Pancreas (tissue), 10 donors: ENCODE measurements around the gene ZBTB20. TPM values are rescaled to one million over a fixed set of nuclear protein-coding genes. Genes with fewer than 3 reads are reported as not detected.

Source experiments
- ATAC-seq, 4 donors: fragments of 200-7000 bp; cut with Tn5 transposase; one replicate each; pipeline versions ENCODE4 v1.8.0 to v1.9.1; 2020; ENCODE audit warnings: mild to moderate bottlenecking in 4 of 4, moderate library complexity in 4 of 4
- DNase-seq, 6 donors: peaks; one replicate each; pipeline ENCODE4 v3.0.0-alpha.2; 2020
- FAIRE-seq: peaks from 2 replicates; lab custom pipeline; 2012; peaks lifted over from hg19 to GRCh38; lab: Jason Lieb, UNC
- H3K27ac ChIP-seq, 4 donors: fragments of 200-600 bp; sonication (generic); 1 replicate in 3 of 4; 2 replicates in 1 of 4; pipeline versions ENCODE4 v1.5.0 to v1.8.0; 2020
- H3K27me3 ChIP-seq, 4 donors: fragments of 200-600 bp; one replicate each; pipeline ENCODE4 v1.8.0; 2021
- H3K36me3 ChIP-seq, 3 donors: fragments of 200-600 bp; sonication (generic) in 1 of 3; one replicate each; pipeline versions ENCODE4 v1.5.0 to v1.8.0; 2020 to 2021
- H3K4me1 ChIP-seq, 3 donors: fragments of 200-600 bp; one replicate each; pipeline ENCODE4 v1.8.0; 2021
- H3K4me3 ChIP-seq, 4 donors: fragments of 200-600 bp; sonication (generic) in 2 of 4; one replicate each; pipeline versions ENCODE4 v1.5.0 to v1.8.0; 2020 to 2021
- H3K9me3 ChIP-seq, 4 donors: fragments of 200-600 bp; one replicate each; pipeline ENCODE4 v1.8.0; 2021
- CTCF ChIP-seq, 4 donors: fragments of 200-600 bp; sonication (generic) in 3 of 4; IDR thresholded peaks; one replicate each; pipeline versions ENCODE4 v1.5.0 to v1.8.0; 2021; ENCODE audit warnings: antibody characterized with exemption in 4 of 4
- WGBS, 2 donors: extraction: QIAGEN DNeasy Blood & Tissue Kit; methylation state at CpG; one replicate each; pipeline ENCODE4 v1.1.7; 2013; 5-methylcytosine and 5-hydroxymethylcytosine counted together
- intact Hi-C, 3 donors: fragments of 100-400 bp; cut with DNase I; formaldehyde crosslinking; loops; one replicate each; pipeline versions ENCODE4 v1.11.1 to v1.14.2; 2022
- polyA plus RNA-seq, 2 donors: library from polyadenylated mRNA; stranded (reverse); fragments of 200-250 nt; gene quantifications; one replicate each; pipeline ENCODE4 v1.2.3, GENCODE V29; 2013
- total RNA-seq, 6 donors: library from RNA; stranded (reverse); fragmentation: NEBNext Ultra II Directional in 4 of 6; extraction: Animal tissue kit (Norgen Biotek cat#: 25700) in 4 of 6; gene quantifications; one replicate each; pipeline versions ENCODE4 v1.2.1 to v1.2.4, GENCODE V29; 2021 to 2023
- donor health status: healthy with polysubstance abuse.
- donor health status: DM: no; HTN: no; CAD: no; lungs with moderate emphysema.
- donor health status: DM: no; HTN: no; CAD: no.
- donor health status: control.
- donor health status: control.
- donor health status: Bipolar disorder and iron deficiency.
- donor health status: DM: yes; HTN: yes; CAD: no.
- donor health status: DM: no; HTN: no; CAD: no.
- donor health status: DM: no; HTN: no; CAD: no.
- donor health status: DM: yes; HTN: yes; CAD: no.

ZBTB20 gene
- total and polyA plus RNA-seq, 8 donors, result 1.3 to 81.5 (median 43.7) TPM

- intact Hi-C loops, result no loop called here
- Histone ChIP-seq H3K4me1 (peaks cover 0 to 13% (median 7%) of the 10 kb centered on the region in 3 donors), H3K4me3 (no peak overlapping the region), H3K27me3 (no peaks in the 10 kb centered on the region), H3K36me3 (no peaks in the 10 kb centered on the region), H3K9me3 (no peaks in the 10 kb centered on the region), H3K27ac (no peak overlapping the region)
- TF ChIP-seq CTCF (IDR thresholded peaks at IDR 0.05), result no peak
- 94% methylated on average over 2 of the region's 2 CpGs for WGBS, 2 donors
- DNase-seq, result no peak
- no peak for FAIRE-seq
- no peak for ATAC-seq
These were observed 75.9 kb downstream of the ZBTB20 start for GRCh38 chr3:115071166-115071565.

GRCh38 chr3:115068799-115069198 lies 78.3 kb downstream of the ZBTB20 start:
- FAIRE-seq (no peak), DNase-seq (no peak), ATAC-seq (no peak)
- Histone ChIP-seq H3K4me3 (no peak overlapping the region), H3K9me3 (no peaks in the 10 kb centered on the region), H3K27ac (no peak overlapping the region), H3K36me3 (no peaks in the 10 kb centered on the region), H3K4me1 (peaks cover 0 to 5% (median 0%) of the 10 kb centered on the region in 3 donors), H3K27me3 (no peaks in the 10 kb centered on the region)
- intact Hi-C loops, result no loop called here
- no peak for TF ChIP-seq CTCF (IDR thresholded peaks at IDR 0.05)

- Histone ChIP-seq H3K9me3 (no peaks in the 10 kb centered on the region), H3K4me1 (peaks cover 0 to 8% (median 2%) of the 10 kb centered on the region in 3 donors), H3K27me3 (no peaks in the 10 kb centered on the region), H3K27ac (no peak overlapping the region), H3K36me3 (no peaks in the 10 kb centered on the region), H3K4me3 (no peak overlapping the region)
- no peak for TF ChIP-seq CTCF (IDR thresholded peaks at IDR 0.05)
- ATAC-seq (no peak), FAIRE-seq (no peak), DNase-seq (no peak)
- intact Hi-C loops, result no loop called here
These were observed 84.6 kb downstream of the ZBTB20 start for GRCh38 chr3:115062412-115062956.

- H3K27ac ChIP-seq, result no peak overlapping the region
- FAIRE-seq, result no peak
These were observed 85.1 kb downstream of the ZBTB20 start for GRCh38 chr3:115062009-115062408.

More at GRCh38 chr3:115062009-115062408, 85.1 kb downstream of the ZBTB20 start:
- peak in 3 of 6 donors; percentile 32 to 38 (median 34) for DNase-seq
- ATAC-seq, result peak; percentile 64 to 95 (median 91)
- WGBS, 2 donors, result 8 to 12% methylated on average over 2 of the region's 2 CpGs
- Histone ChIP-seq H3K4me1 (peaks cover 0 to 8% (median 2%) of the 10 kb centered on the region in 3 donors), H3K36me3 (no peaks in the 10 kb centered on the region), H3K9me3 (no peaks in the 10 kb centered on the region), H3K27me3 (no peaks in the 10 kb centered on the region), H3K4me3 (no peak overlapping the region)
- TF ChIP-seq CTCF (IDR thresholded peaks at IDR 0.05), result no peak
- intact Hi-C loops, result no loop called here
